Activated T-cell treated with anti-CD3 and anti-CD28 coated beads, Interleukin-2, amount 50 U/mL, for 4 hours (primary cell): ENCODE measurements around the gene IQGAP2. TPM values are rescaled to one million over a fixed set of nuclear protein-coding genes. Genes with fewer than 3 reads are reported as not detected.

ENCODE experiments used
- ATAC-seq, 2 donors: fragments of 200-7000 bp; cut with Tn5 transposase; one replicate each; pipeline ENCODE4 v1.10.0; 2021
- DNase-seq: peaks from one replicate; pipeline ENCODE4 v3.0.0-alpha.2; 2020
- H3K27me3 Mint-ChIP-seq: one replicate; pipeline ENCODE4 v1.8.0; 2021; ENCODE audit warnings: low read depth, mixed read lengths
- H3K36me3 Mint-ChIP-seq: one replicate; pipeline ENCODE4 v1.8.0; 2022; ENCODE audit warnings: mixed read lengths; ENCODE audit not compliant: insufficient read depth
- H3K4me1 Mint-ChIP-seq: one replicate; pipeline ENCODE4 v1.8.0; 2021; ENCODE audit warnings: low read depth, mixed read lengths
- H3K4me3 Mint-ChIP-seq: one replicate; pipeline ENCODE4 v1.8.0; 2021; ENCODE audit warnings: mild to moderate bottlenecking, moderate library complexity, mixed read lengths
- H3K9me3 Mint-ChIP-seq: one replicate; pipeline ENCODE4 v1.8.0; 2021; ENCODE audit warnings: mixed read lengths
- total RNA-seq, 3 donors: library from RNA; stranded (reverse); gene quantifications; one replicate each; pipeline ENCODE4 v1.2.1, GENCODE V29; 2021

The IQGAP2 gene
- total RNA-seq, 3 donors from 2014 or later: 34.8 to 59.4 (median 38.3) TPM

- H3K4me1 Mint-ChIP-seq: peaks cover 26% of the 10 kb centered on the region
- H3K9me3 Mint-ChIP-seq: peaks cover 5% of the 10 kb centered on the region
- no peaks in the 10 kb centered on the region for H3K27me3 Mint-ChIP-seq
- ATAC-seq: no peak
- no peak overlapping the region for H3K4me3 Mint-ChIP-seq
- peaks cover 33% of the 10 kb centered on the region for H3K36me3 Mint-ChIP-seq
- no peak for DNase-seq
These were observed 38.0 kb downstream of the IQGAP2 start for GRCh38 chr5:76441101-76441500.

- Mint-ChIP-seq H3K4me1 (peaks cover 28% of the 10 kb centered on the region), H3K4me3 (no peak overlapping the region), H3K9me3 (peaks cover 3% of the 10 kb centered on the region), H3K27me3 (no peaks in the 10 kb centered on the region), H3K36me3 (peaks cover 33% of the 10 kb centered on the region)
- DNase-seq: no peak
- ATAC-seq: no peak
These were observed 39.0 kb downstream of the IQGAP2 start for GRCh38 chr5:76441890-76442673.

GRCh38 chr5:76443066-76443800 lies 40.1 kb downstream of the IQGAP2 start:
- H3K4me3 Mint-ChIP-seq: no peak overlapping the region
- no peaks in the 10 kb centered on the region for H3K27me3 Mint-ChIP-seq
- no peak for ATAC-seq
- peaks cover 35% of the 10 kb centered on the region for H3K36me3 Mint-ChIP-seq
- H3K4me1 Mint-ChIP-seq: peaks cover 37% of the 10 kb centered on the region
- H3K9me3 Mint-ChIP-seq: peaks cover 3% of the 10 kb centered on the region
- no peak for DNase-seq

GRCh38 chr5:76445063-76445462 lies 42.0 kb downstream of the IQGAP2 start:
- peaks cover 45% of the 10 kb centered on the region for H3K4me1 Mint-ChIP-seq
- no peak overlapping the region for H3K4me3 Mint-ChIP-seq
- no peaks in the 10 kb centered on the region for H3K27me3 Mint-ChIP-seq
- H3K9me3 Mint-ChIP-seq: no peaks in the 10 kb centered on the region
- peaks cover 41% of the 10 kb centered on the region for H3K36me3 Mint-ChIP-seq
- no peak for DNase-seq
- ATAC-seq: no peak

GRCh38 chr5:76445830-76446229 lies 42.7 kb downstream of the IQGAP2 start:
- Mint-ChIP-seq H3K36me3 (peaks cover 42% of the 10 kb centered on the region), H3K9me3 (no peaks in the 10 kb centered on the region), H3K4me1 (peaks cover 52% of the 10 kb centered on the region), H3K27me3 (no peaks in the 10 kb centered on the region), H3K4me3 (no peak overlapping the region)
- DNase-seq (no peak), ATAC-seq (no peak)

GRCh38 chr5:76446776-76447175 lies 43.7 kb downstream of the IQGAP2 start:
- H3K4me1 Mint-ChIP-seq: peaks cover 51% of the 10 kb centered on the region
- peaks cover 36% of the 10 kb centered on the region for H3K36me3 Mint-ChIP-seq
- no peaks in the 10 kb centered on the region for H3K9me3 Mint-ChIP-seq
- no peak for ATAC-seq
- DNase-seq: no peak
- H3K27me3 Mint-ChIP-seq: no peaks in the 10 kb centered on the region
- H3K4me3 Mint-ChIP-seq: no peak overlapping the region

GRCh38 chr5:76449606-76450005 lies 46.5 kb downstream of the IQGAP2 start:
- Mint-ChIP-seq H3K27me3 (no peaks in the 10 kb centered on the region), H3K36me3 (peaks cover 32% of the 10 kb centered on the region), H3K9me3 (no peaks in the 10 kb centered on the region), H3K4me1 (peaks cover 51% of the 10 kb centered on the region), H3K4me3 (no peak overlapping the region)
- no peak for DNase-seq
- no peak for ATAC-seq

GRCh38 chr5:76450054-76450453 lies 47.0 kb downstream of the IQGAP2 start:
- peaks cover 30% of the 10 kb centered on the region for H3K36me3 Mint-ChIP-seq
- no peaks in the 10 kb centered on the region for H3K27me3 Mint-ChIP-seq
- ATAC-seq: no peak
- DNase-seq: no peak
- no peak overlapping the region for H3K4me3 Mint-ChIP-seq
- no peaks in the 10 kb centered on the region for H3K9me3 Mint-ChIP-seq
- H3K4me1 Mint-ChIP-seq: peaks cover 51% of the 10 kb centered on the region

GRCh38 chr5:76451031-76451701 lies 48.1 kb downstream of the IQGAP2 start:
- H3K9me3 Mint-ChIP-seq: no peaks in the 10 kb centered on the region
- H3K36me3 Mint-ChIP-seq: peaks cover 23% of the 10 kb centered on the region
- no peaks in the 10 kb centered on the region for H3K27me3 Mint-ChIP-seq
- DNase-seq (no peak), ATAC-seq (no peak)
- H3K4me1 Mint-ChIP-seq: peaks cover 54% of the 10 kb centered on the region
- H3K4me3 Mint-ChIP-seq: no peak overlapping the region

- H3K4me3 Mint-ChIP-seq: no peak overlapping the region
- DNase-seq (no peak), ATAC-seq (no peak)
- no peaks in the 10 kb centered on the region for H3K9me3 Mint-ChIP-seq
- H3K27me3 Mint-ChIP-seq: no peaks in the 10 kb centered on the region
- H3K36me3 Mint-ChIP-seq: peaks cover 17% of the 10 kb centered on the region
- peaks cover 53% of the 10 kb centered on the region for H3K4me1 Mint-ChIP-seq
These were observed 52.5 kb downstream of the IQGAP2 start for GRCh38 chr5:76455531-76456133.

- H3K4me1 Mint-ChIP-seq: peaks cover 47% of the 10 kb centered on the region
- no peak for ATAC-seq
These were observed 53.2 kb downstream of the IQGAP2 start for GRCh38 chr5:76456258-76456657.

GRCh38 chr5:76457674-76458485 lies 54.8 kb downstream of the IQGAP2 start:
- Mint-ChIP-seq H3K27me3 (no peaks in the 10 kb centered on the region), H3K4me3 (no peak overlapping the region), H3K36me3 (peaks cover 33% of the 10 kb centered on the region), H3K9me3 (no peaks in the 10 kb centered on the region), H3K4me1 (peaks cover 45% of the 10 kb centered on the region)
- ATAC-seq (no peak), DNase-seq (no peak)

More at GRCh38 chr5:76456258-76456657, 53.2 kb downstream of the IQGAP2 start:
- Mint-ChIP-seq H3K36me3 (peaks cover 17% of the 10 kb centered on the region), H3K4me3 (no peak overlapping the region), H3K27me3 (no peaks in the 10 kb centered on the region), H3K9me3 (no peaks in the 10 kb centered on the region)
- no peak for DNase-seq

- ATAC-seq (no peak), DNase-seq (no peak)
- Mint-ChIP-seq H3K36me3 (peaks cover 33% of the 10 kb centered on the region), H3K4me1 (peaks cover 46% of the 10 kb centered on the region), H3K4me3 (no peak overlapping the region), H3K27me3 (no peaks in the 10 kb centered on the region), H3K9me3 (no peaks in the 10 kb centered on the region)
These were observed 55.4 kb downstream of the IQGAP2 start for GRCh38 chr5:76458486-76458830.

GRCh38 chr5:76460104-76460503 lies 57.0 kb downstream of the IQGAP2 start:
- Mint-ChIP-seq H3K4me3 (no peak overlapping the region), H3K4me1 (peaks cover 45% of the 10 kb centered on the region), H3K36me3 (peaks cover 39% of the 10 kb centered on the region), H3K9me3 (peaks cover 3% of the 10 kb centered on the region), H3K27me3 (no peaks in the 10 kb centered on the region)
- DNase-seq (no peak), ATAC-seq (no peak)
